ENCODE data around the gene SPOCK1.

- TF ChIP-seq, protein P1, sequence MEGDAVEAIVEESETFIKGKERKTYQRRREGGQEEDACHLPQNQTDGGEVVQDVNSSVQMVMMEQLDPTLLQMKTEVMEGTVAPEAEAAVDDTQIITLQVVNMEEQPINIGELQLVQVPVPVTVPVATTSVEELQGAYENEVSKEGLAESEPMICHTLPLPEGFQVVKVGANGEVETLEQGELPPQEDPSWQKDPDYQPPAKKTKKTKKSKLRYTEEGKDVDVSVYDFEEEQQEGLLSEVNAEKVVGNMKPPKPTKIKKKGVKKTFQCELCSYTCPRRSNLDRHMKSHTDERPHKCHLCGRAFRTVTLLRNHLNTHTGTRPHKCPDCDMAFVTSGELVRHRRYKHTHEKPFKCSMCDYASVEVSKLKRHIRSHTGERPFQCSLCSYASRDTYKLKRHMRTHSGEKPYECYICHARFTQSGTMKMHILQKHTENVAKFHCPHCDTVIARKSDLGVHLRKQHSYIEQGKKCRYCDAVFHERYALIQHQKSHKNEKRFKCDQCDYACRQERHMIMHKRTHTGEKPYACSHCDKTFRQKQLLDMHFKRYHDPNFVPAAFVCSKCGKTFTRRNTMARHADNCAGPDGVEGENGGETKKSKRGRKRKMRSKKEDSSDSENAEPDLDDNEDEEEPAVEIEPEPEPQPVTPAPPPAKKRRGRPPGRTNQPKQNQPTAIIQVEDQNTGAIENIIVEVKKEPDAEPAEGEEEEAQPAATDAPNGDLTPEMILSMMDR (IDR thresholded peaks at IDR 0.05): no peak
- TF ChIP-seq POLR2A (IDR thresholded peaks at IDR 0.05): no peak
Measured at GRCh38 chr5:137381555-137381954, 117.6 kb downstream of the SPOCK1 start.

Measured in Peyer's patch (tissue), 4 donors.